HG02943 (cell line): ENCODE data around the gene ALX3.
"Not testable (repeated sequence)": the region's sequence is repeated elsewhere in the genome, so short reads cannot be mapped to it uniquely, and the experiment has no call there.

Source experiments
- ATAC-seq: cut with Tn5 transposase; IDR thresholded peaks from one replicate; pipeline ENCODE4 v1.9.1; 2021; ENCODE audit warnings: mild to moderate bottlenecking, low read depth, moderate library complexity; ENCODE audit not compliant: unreplicated experiment

Gene ALX3

DNA sequence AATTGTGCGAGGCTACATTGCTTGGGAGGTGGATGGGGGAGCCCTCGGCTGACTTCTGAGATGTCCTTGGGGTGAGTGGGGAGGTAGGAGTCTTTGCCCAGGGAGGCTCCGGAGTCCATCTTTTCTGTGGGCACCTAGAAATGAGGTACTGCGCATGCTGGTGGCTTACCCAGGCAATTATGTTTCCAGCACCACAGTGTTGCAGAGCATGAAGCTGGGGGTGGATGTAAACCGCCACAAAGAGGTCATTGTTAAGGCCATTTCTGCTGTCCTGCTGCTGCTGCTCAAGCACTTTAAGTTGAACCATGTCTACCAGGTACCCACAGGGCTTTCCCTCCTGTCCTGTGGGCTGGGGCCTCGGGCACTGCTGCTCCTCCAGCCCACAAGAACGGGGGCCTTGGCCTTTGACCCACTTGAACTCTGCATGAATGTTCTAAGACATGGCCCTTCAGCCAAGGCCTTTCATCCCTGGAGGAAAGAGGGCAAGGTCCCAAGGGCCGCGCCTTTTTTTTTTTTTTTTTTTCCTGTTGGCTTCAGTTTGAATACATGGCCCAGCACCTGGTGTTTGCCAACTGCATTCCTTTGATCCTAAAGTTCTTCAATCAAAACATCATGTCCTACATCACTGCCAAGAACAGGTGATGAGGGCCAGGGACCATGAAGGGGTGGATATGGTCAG lies 21.4 kb downstream of the ALX3 start:
- ATAC-seq = no peak

DNA sequence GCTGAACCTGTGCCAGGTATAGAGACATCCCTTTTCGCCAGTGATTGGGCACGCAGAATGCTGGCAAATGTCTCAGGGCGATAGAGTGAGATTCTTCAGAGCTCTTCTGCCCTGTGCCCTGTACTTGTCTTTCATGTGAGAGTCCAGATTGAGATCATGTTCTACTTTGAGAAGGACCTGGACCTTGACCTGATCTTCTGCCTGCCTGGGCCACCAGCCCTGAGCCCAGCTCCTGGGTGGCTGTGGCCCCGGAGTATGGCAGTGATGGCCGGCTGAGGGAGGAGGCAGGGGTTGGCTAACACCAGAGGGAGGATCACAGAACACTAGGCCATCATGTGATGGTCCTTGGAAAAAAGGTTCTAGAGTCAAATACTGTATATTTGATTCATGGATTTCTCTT lies 22.2 kb downstream of the ALX3 start:
- no peak for ATAC-seq

DNA sequence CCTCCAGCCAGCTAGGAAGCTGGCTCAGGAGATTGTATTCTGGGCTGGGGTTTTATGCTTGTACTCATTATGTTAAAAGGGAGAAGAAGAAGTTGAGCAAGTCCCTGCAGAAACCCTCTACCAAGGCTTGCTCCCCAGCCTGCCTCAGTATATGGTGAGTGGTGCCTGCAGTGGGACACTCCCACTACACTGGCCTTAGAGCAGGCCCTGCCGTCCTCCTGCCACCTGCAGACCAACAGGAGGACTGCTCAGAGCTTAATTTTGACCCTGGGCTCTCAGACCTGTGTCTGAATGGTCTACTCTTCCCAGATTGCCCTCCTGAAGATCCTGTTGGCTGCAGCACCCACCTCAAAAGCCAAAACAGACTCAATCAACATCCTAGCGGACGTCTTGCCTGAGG lies 23.0 kb downstream of the ALX3 start:
- no peak for ATAC-seq

DNA sequence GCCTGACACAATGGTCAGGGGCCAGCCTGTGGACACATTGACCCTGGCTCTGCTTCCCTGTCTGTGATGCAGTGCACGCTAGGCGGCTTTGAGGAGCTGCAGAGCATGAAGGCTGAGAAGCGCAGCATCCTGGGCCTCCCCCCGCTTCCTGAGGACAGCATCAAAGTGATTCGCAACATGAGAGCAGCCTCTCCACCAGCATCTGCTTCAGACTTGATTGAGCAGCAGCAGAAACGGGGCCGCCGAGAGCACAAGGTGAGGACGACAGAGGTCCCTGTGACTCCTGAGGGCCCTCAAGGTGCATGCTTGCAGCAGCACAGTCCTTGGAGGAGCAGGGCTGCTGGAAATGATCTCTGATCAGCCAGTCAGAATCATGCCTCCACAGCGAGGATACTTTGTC lies 27.5 kb downstream of the ALX3 start:
- ATAC-seq = no peak

DNA sequence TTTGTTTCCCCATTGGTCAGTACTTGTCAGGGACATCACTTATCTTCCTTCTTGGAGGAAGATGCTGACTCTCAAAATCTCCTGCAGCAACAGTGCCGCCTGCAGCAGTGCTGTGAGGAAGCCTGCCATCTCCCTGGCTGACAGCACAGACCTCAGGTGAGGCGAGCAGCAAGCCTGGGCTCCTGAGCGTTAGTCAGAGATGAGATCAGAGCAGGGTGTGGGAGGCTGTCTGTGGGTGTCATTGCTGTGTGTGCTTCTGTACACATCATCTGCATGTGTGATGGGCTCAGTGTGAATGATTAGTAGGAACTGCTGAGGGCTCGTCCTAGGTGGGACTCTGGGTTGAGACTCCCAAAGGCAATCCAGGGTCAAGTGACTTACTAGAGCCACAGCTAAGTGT lies 29.9 kb downstream of the ALX3 start:
- no peak for ATAC-seq

DNA sequence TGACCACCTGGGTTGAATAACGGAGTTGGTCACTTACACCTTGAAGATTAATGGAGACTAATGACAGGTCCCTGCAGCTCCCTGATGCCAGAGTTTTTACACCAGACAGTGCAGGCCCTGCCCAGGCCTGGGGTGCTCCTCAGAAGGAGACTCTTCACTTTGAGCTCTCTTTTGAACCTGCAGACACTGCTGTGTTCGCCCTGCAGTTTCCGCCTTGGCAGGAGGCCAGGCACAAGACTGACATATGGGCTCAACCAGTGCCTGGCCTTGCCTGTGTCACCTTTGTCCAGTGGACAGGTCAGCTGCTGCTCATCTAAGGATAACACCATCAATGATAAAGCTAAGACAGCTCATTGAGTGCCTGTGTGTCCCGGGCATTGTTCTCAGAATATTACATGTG lies 30.8 kb downstream of the ALX3 start:
- ATAC-seq = no peak

DNA sequence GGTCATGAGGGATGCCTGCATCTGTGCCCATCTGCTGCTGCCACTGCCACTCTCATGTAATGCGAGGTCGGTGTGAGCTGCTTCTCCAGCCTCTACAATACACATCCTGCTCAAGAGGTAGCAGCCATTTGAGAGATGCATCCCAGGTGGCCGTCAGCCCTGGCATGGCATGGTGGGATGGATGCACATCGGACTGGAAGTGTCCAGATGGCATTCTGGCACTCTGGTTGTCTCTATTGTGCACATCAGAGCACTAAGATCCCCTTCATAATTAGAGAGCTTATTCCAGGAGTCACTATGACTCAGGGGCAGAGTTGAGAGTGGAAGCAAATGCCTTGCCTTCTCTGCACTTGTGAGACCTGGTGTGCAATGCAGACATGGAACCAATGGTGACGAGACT lies 32.2 kb downstream of the ALX3 start:
- no peak for ATAC-seq

DNA sequence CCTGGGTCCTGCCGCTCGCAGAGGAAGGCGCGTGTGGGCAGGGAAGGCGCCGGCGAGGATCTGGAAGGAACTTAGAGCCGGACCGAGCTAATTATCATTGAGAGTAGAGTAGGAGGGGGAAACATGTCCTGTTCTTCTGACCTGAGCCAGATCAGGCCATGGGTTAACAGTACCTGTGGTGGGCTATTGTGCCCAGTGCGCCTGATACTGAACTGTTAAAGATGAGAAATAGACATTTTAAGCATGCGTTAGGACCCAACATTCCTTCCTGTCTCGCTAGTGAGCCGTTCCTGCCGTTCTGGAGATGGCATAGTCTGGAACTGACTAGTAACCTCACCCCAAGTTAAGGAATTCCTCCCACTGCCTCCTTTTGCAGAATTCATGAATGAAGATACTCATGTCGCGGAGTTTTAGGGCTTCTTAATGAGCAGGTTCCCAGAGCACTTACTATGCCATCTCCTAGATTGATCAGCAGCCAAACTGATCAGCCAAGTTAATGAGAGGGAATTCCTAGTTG lies 35.2 kb downstream of the ALX3 start:
- peak; percentile 7 for ATAC-seq

DNA sequence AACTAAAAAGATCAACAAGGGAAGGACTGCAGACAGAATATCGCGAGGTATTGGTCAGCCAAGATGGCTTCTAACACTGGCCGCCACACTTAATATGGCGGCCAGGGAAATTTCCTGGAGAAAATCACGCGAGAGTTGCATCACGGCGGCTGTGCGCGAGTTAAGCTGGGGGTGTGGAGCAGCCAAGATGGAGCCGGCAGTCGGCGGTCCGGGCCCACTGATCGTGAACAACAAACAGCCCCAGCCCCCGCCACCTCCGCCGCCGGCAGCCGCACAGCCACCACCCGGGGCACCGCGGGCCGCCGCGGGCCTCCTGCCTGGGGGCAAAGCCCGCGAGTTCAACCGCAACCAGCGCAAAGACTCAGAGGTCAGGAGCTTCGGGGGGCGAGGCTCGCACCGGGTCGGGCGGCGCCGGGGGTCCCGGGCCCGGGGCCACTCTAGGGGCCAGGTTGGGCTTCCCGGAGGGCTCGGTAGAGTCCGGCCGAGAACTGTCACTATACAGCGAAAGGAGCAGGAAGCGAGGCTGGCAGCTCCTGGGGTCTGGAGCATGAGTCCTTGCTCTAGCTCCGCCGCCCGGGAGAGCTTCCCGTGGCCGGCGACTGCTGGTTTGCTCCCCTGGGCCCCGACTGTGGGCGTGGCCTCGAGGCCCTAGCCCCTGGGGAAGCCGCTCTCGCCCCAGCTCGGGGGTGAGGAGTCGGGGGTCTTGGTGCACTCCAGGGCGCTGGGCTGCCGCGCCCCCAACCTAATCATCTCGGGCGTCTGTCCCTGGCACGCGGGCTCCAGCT lies 35.8 kb downstream of the ALX3 start, which contains the start of gene STRIP1:
TSS of gene STRIP1 (plus strand) at position 174 of the 785 bp plus-strand sequence. CDS start at position 188, 14 bp downstream.
- ATAC-seq = peak; percentile 87

DNA sequence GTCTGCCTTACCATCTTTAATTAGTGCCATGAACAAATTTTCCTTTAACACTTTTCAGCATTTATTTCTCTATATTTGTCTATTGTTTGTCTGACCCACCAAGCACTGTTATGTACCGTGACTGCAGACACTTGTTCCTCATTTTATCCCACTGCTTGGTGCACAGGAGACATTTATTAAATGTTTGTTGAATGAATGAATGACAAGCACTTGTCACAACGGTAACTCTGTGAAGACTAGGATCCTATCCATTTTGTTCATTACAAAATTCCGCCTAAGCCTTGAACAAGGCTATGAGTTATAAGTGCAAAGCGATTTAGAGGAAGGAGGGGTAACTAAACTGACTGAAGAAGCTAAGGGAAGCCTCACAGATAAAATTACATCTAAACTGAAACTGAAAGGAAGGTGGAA lies 36.4 kb downstream of the ALX3 start:
- ATAC-seq = no peak

DNA sequence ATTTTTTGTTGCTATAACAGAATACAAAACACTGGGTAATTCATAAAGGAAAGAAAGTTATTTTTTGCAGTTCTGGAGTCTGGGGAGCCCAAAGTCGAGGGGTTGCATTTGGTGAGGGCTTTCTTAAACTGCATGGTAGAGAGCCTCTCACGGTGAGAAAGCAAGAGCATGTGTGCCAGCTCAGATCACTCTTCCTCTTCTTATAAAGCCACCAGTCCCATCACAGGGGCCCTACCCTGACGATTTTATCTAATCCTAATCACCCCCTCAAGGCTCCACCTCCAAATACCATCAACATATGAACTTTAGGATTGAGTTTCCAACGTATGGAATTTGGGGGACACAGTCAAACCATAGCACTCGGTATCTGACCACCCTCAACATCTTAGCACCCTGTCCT lies 37.1 kb downstream of the ALX3 start:
- no peak for ATAC-seq

DNA sequence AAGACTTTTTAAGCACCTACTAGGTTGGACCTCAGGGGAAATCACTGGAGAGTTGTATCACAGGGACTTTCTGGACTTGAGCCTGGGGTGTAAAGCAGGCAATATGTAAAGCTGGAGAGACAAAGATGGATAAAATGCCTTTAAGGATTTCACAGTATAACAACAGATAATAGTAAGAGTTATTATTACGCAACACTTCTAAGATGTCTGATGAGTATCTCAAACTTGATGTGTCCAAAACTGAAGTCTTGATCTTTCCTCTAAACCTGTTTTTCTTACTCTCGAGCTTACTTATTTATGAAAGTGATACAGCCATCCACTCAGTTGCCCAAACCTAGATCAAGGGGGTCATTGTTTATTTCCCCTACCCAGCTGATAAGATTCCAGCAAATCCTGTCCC lies 38.1 kb downstream of the ALX3 start:
- ATAC-seq = no peak

DNA sequence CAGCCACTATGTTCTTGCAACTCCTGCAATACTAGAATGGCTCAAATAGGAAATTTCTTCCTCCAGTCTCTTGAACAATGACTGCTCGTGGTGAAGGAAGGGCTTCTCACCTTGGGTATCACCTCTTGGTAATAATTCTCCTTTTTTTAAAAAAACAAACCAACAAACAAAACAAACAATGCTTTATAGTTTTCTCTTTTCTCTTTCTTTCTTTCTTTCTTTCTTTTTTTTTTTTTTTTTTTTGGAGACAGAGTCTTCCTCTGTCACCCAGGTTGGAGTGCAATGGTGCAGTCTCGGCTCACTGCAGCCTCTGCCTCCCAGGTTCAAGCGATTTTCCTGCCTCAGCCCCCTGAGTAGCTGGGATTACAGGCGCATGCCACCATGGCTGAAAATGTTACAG lies 39.8 kb downstream of the ALX3 start:
- ATAC-seq = not testable (repeated sequence)

DNA sequence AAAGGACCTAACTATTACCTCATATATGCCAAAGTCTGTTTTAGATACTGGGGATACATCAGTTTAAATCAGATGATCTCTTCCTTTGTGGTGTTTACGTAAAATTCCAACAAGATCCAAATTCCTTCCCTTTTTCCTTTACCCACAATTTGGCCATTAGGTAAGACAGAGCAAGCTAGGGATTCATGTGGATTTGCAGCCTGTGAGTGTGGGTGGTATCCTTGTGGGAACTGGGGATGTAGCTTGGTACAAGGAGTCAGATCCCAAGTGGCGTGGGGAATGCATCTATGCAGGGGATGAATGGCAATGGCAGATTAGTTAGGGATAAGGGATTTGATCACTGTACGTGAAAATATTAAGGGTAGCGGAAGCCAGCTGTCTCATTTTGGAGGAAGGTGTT lies 45.9 kb downstream of the ALX3 start:
- no peak for ATAC-seq

DNA sequence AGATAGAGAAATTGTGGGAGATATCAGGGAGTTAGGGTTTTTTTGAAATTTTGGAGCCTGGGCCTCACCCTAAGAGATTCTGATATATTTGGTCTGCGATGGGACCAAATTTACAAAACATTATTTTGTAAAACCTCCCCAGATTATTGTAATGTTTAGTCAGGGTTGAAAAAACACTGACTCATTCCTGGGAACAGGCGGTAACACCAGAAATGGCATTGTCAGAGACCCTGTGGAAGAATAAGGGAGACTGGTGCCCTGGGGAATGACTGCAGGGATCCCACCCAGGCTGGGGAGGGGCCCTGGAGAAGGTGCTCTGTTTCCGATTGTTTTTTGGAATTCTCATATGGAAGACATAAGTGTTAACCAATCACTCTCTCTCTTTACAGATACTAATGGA lies 49.2 kb downstream of the ALX3 start:
- no peak for ATAC-seq

DNA sequence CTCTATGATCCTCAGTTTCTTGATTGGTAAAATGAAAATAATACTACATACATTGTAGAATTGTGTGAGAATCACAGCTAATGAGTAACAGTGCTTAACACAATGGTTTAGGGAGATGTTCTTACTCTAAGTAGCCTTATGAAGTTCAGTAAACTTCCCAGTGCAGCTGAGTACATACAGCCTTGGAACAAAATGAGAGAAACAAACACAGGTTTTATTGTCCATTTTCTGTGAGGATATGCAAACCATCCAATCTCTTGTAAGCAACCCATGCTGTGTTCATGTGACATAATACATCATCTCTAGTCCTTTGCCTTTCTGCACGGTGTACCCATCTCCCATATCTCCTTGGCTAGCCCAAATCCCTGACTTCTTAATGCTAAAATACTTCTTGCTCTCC lies 50.7 kb downstream of the ALX3 start:
- ATAC-seq = no peak

DNA sequence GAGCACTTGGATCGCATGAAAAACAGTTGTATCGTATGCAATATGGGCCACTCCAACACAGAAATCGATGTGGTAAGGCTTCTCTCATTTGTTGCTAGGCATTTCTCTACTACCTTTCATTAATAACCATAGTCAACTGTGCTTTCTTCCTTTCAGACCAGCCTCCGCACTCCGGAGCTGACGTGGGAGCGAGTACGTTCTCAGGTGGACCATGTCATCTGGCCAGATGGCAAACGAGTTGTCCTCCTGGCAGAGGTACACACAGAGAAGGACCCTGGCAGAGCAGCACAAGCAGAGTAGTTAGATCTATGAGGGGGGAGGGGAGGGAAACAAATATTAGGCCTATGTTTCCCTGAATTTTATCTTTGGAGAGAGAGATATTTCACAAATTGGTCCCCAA lies 52.1 kb downstream of the ALX3 start:
- ATAC-seq = no peak

DNA sequence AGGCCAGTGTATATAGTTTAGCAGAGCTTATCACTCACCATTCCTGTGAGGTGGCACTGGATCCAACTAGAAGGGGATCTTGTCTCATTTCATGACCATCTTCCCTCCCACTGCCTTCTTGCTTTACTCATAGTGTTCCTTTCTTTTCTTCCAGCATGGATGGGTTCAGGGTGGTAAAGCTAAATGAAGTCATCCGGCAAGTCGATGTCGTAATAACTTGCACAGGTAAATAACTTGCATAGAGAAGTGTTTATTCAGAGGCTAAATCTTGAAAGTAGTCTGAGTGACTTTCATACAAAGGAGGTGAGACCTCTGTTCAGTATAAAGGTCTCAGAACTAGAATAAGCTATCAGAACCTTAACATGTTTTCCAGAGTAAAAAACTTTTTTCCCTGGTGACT lies 52.7 kb downstream of the ALX3 start:
- no peak for ATAC-seq

DNA sequence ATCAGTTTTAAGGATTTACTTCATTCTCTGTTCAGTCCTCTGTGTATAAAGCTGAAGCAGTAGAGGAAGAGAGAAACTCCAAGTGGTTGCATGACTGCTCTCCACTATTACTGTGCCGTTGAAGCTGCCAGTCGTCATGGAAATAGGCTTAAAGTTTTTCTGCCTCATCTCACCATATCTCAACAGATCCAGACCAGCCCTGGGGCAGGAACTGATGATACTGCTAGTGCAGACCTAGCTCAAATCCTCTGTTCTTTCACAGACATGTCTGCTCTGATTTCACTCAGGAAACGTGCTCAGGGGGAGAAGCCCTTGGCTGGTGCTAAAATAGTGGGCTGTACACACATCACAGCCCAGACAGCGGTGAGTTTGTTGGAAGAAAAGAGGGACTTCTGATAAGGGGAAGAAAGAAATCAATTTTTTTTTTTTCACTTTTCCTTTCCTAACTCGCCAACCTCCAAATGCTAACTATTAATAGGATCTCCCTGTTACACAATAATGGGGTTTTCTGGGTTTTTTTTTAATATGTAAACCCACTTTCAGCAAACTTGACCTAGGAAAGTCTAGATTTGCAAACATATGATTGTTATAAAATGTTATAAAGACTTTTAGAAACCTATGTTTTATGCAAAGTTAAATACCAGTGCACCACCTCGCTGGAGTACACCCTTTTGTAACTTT lies 58.2 kb downstream of the ALX3 start:
- peak; percentile 51 for ATAC-seq

DNA sequence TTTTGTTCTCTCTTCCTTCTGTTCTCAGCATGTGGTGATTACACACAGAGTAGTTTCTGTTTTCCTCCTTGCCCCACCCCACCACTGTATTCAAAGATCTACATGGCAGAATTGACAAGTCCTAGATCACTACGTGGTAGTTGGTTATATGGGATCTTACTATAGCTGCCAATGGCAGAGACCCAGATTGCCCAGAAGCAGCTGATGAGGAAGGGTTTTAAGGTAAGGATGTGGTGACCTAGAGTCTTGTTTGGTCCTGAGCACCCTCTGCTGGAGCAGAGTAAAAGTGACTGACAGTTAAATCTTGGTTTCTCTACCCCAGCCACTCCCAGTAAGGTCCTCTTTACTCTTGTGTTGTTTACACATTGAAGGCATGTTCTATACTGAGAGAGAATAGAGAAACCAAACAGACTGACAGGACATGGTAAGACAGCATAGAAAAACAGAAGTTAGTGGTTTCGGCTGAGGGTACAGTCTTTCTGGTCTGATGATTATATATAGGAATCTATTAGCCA lies 58.9 kb downstream of the ALX3 start:
- peak; percentile 96 for ATAC-seq
